Thymus (tissue), 2 donors: Measurements from ENCODE around the gene TRIM52. TPM values are rescaled to one million over a fixed set of nuclear protein-coding genes. Genes with fewer than 3 reads are reported as not detected.

Experiments used
- polyA plus RNA-seq: library from polyadenylated mRNA; stranded (reverse); fragments of 200-250 nt; gene quantifications from one replicate; pipeline ENCODE4 v1.2.3, GENCODE V29; 2013
- total RNA-seq: library from RNA; stranded (reverse); fragments of 120-200 nt; gene quantifications from one replicate; pipeline ENCODE4 v1.2.4, GENCODE V29; 2013
- donor health status: healthy.

The TRIM52 gene
- total and polyA plus RNA-seq, 2 donors: 10.7 to 35.2 TPM

Other genes starting within 250 kb of the TRIM52 start
- gene BTNL9, start 220.9 kb downstream of the TRIM52 start, total RNA-seq: 6.3 TPM
- gene BTNL9, start 220.9 kb downstream of the TRIM52 start, polyA plus RNA-seq: 45.2 TPM
- gene OR2V1, start 130.0 kb downstream of the TRIM52 start, total RNA-seq: 0.05 TPM
- gene OR2V1, start 130.0 kb downstream of the TRIM52 start, polyA plus RNA-seq: 0.02 TPM
- 0.05 TPM for gene OR2V2, start 113.6 kb downstream of the TRIM52 start, total RNA-seq
- gene OR2V2, start 113.6 kb downstream of the TRIM52 start, polyA plus RNA-seq: under 0.01 TPM
- 0.38 TPM for gene TRIM7, start 55.9 kb downstream of the TRIM52 start, total RNA-seq
- 5.3 TPM for gene TRIM7, start 55.9 kb downstream of the TRIM52 start, polyA plus RNA-seq
- gene TRIM41, start 37.9 kb downstream of the TRIM52 start, total RNA-seq: 19.9 TPM
- 25.8 TPM for gene TRIM41, start 37.9 kb downstream of the TRIM52 start, polyA plus RNA-seq
- gene RACK1, start 17.2 kb downstream of the TRIM52 start, total RNA-seq: 4,509 TPM
- 2,214 TPM for gene RACK1, start 17.2 kb downstream of the TRIM52 start, polyA plus RNA-seq
- not detected for gene OR4F3, start 106.1 kb upstream of the TRIM52 start, total RNA-seq
- not detected for gene OR4F3, start 106.1 kb upstream of the TRIM52 start, polyA plus RNA-seq